ENCODE data around the gene ANGPTL4. TPM values are rescaled to one million over a fixed set of nuclear protein-coding genes. Genes with fewer than 3 reads are reported as not detected.

ANGPTL4 gene
- total and polyA plus RNA-seq, 2 of the 13 experiments (the other 11 are each of a cell fraction or from before 2014, with no cell fraction given), result 0.80 to 21.7 TPM

DNA sequence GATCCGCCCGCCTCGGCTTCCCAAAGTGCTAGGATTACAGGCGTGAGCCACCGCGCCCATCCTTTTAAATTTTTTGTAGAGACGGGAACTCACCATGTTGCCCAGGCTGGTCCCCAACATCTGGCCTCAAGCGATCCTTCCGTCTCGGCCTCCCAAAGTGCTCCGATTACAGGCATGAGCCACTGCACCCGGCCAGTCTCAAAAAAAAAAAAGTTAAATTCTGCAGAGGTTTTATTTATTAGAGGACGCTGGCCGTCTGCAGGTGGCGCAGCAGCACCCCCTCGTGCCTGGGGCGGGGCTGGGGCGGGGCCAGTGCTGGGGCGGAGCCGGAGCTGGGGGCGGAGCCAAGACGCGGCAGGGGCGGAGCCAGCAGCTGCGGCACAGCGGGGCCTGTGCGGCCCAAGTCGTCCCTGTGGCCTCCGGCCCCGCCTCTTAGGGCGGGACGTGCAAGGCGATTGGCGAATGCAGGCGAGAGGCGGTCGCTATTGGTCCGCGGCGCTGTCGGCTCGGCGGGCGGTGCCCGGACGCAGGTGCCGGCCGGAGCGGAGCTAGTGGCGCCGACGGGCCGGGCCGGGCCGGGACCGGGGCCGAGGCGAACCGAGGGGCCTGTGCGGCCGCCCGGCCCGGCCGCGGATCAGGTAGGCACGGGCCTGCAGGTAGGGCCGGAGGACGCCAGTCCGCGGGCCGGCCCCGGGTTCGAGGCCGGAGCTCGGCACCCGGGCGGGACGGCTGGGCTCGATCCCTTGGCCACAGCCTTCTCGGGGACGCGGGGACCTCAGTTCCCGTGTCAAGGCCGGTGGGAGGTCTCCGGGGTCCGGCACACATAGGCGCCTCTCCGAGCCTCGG lies 49.1 kb downstream of the ANGPTL4 start, which contains the start of gene MARCHF2 (continued):
- no peak for TF ChIP-seq EEA1 (CRISPR knock-in tag; IDR thresholded peaks at IDR 0.05; ENCODE audit: borderline replicate concordance)
- no peak for TF ChIP-seq FOXP1 (IDR thresholded peaks at IDR 0.05)
- TF ChIP-seq FOXP1 (CRISPR knock-in tag; IDR thresholded peaks at IDR 0.05), result no peak
- no peak for TF ChIP-seq ZC3H4 (CRISPR knock-in tag; IDR thresholded peaks at IDR 0.05; ENCODE audit: borderline replicate concordance)
- TF ChIP-seq, protein P1, sequence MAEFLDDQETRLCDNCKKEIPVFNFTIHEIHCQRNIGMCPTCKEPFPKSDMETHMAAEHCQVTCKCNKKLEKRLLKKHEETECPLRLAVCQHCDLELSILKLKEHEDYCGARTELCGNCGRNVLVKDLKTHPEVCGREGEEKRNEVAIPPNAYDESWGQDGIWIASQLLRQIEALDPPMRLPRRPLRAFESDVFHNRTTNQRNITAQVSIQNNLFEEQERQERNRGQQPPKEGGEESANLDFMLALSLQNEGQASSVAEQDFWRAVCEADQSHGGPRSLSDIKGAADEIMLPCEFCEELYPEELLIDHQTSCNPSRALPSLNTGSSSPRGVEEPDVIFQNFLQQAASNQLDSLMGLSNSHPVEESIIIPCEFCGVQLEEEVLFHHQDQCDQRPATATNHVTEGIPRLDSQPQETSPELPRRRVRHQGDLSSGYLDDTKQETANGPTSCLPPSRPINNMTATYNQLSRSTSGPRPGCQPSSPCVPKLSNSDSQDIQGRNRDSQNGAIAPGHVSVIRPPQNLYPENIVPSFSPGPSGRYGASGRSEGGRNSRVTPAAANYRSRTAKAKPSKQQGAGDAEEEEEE (CRISPR knock-in tag; IDR thresholded peaks at IDR 0.05; ENCODE audit: borderline replicate concordance), result no peak
- no peak for TF ChIP-seq HOXA7 (CRISPR knock-in tag; IDR thresholded peaks at IDR 0.05)
- TF ChIP-seq, protein P2, sequence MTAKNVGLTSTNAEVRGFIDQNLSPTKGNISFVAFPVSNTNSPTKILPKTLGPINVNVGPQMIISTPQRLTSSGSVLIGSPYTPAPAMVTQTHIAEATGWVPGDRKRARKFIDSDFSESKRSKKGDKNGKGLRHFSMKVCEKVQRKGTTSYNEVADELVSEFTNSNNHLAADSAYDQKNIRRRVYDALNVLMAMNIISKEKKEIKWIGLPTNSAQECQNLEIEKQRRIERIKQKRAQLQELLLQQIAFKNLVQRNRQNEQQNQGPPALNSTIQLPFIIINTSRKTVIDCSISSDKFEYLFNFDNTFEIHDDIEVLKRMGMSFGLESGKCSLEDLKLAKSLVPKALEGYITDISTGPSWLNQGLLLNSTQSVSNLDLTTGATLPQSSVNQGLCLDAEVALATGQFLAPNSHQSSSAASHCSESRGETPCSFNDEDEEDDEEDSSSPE (CRISPR knock-in tag; IDR thresholded peaks at IDR 0.05), result no peak; the same call in 1 of the 2 replicates
- no peak for TF ChIP-seq SRY (CRISPR knock-in tag; IDR thresholded peaks at IDR 0.05)
- no peak for TF ChIP-seq HNRNPL (IDR thresholded peaks at IDR 0.05; ENCODE audit: low read depth, low read length)
- no peak for TF ChIP-seq SMAD1 (CRISPR knock-in tag; IDR thresholded peaks at IDR 0.05; ENCODE audit: borderline replicate concordance, low read depth)
- no peak for TF ChIP-seq ZNF382 (CRISPR knock-in tag; IDR thresholded peaks at IDR 0.05; ENCODE audit: borderline replicate concordance)
- TF ChIP-seq, protein P3, sequence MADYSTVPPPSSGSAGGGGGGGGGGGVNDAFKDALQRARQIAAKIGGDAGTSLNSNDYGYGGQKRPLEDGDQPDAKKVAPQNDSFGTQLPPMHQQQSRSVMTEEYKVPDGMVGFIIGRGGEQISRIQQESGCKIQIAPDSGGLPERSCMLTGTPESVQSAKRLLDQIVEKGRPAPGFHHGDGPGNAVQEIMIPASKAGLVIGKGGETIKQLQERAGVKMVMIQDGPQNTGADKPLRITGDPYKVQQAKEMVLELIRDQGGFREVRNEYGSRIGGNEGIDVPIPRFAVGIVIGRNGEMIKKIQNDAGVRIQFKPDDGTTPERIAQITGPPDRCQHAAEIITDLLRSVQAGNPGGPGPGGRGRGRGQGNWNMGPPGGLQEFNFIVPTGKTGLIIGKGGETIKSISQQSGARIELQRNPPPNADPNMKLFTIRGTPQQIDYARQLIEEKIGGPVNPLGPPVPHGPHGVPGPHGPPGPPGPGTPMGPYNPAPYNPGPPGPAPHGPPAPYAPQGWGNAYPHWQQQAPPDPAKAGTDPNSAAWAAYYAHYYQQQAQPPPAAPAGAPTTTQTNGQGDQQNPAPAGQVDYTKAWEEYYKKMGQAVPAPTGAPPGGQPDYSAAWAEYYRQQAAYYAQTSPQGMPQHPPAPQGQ (CRISPR knock-in tag; IDR thresholded peaks at IDR 0.05; ENCODE audit: borderline replicate concordance), result no peak
- TF ChIP-seq ZNF124 (CRISPR knock-in tag; IDR thresholded peaks at IDR 0.05), result no peak
- no peak for TF ChIP-seq ZNF83 (CRISPR knock-in tag; IDR thresholded peaks at IDR 0.05; ENCODE audit: borderline replicate concordance)
- no peak for TF ChIP-seq ZBTB20 (CRISPR knock-in tag; IDR thresholded peaks at IDR 0.05; ENCODE audit: borderline replicate concordance, low read depth)
- no peak for TF ChIP-seq KLF15 (CRISPR knock-in tag; IDR thresholded peaks at IDR 0.05; ENCODE audit: borderline replicate concordance)
- TF ChIP-seq, protein P4, sequence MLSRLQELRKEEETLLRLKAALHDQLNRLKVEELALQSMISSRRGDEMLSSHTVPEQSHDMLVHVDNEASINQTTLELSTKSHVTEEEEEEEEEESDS (CRISPR knock-in tag; IDR thresholded peaks at IDR 0.05; ENCODE audit: borderline replicate concordance), result no peak
- no peak for TF ChIP-seq ELF1 (CRISPR knock-in tag; IDR thresholded peaks at IDR 0.05)
- peak; percentile 71 for TF ChIP-seq HNRNPLL (IDR thresholded peaks at IDR 0.05; ENCODE audit: low read depth, low read length, poor library complexity, severe bottlenecking)
- TF ChIP-seq, protein P5, sequence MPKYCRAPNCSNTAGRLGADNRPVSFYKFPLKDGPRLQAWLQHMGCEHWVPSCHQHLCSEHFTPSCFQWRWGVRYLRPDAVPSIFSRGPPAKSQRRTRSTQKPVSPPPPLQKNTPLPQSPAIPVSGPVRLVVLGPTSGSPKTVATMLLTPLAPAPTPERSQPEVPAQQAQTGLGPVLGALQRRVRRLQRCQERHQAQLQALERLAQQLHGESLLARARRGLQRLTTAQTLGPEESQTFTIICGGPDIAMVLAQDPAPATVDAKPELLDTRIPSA (CRISPR knock-in tag; IDR thresholded peaks at IDR 0.05; ENCODE audit: borderline replicate concordance), result no peak
- TF ChIP-seq ATAD3A (CRISPR knock-in tag; IDR thresholded peaks at IDR 0.05), result no peak
- TF ChIP-seq KLF6 (CRISPR knock-in tag; IDR thresholded peaks at IDR 0.05), result no peak
